Lower leg skin (tissue), 4 donors: ENCODE results near the gene DNMT3A. TPM values are rescaled to one million over a fixed set of nuclear protein-coding genes. Genes with fewer than 3 reads are reported as not detected.

Source experiments
- DNase-seq, 2 donors: peaks; one replicate each; pipeline ENCODE4 v3.0.0-alpha.2; 2019; ENCODE audit warnings: low spot score in 2 of 2
- H3K4me3 ChIP-seq: fragments of 200-600 bp; sonication (generic); 2 replicates; pipeline ENCODE4 v1.5.1; 2017; ENCODE audit warnings: mild to moderate bottlenecking, low read depth; ENCODE audit not compliant: poor library complexity, severe bottlenecking
- CTCF ChIP-seq, 3 donors: fragments of 450-650 bp; IDR thresholded peaks; one replicate each; pipeline ENCODE4 v1.5.1; 2016; ENCODE audit warnings: antibody characterized with exemption in 3 of 3, mild to moderate bottlenecking in 3 of 3, moderate library complexity in 2 of 3
- POLR2A ChIP-seq, 2 donors: fragments of 450-650 bp; IDR thresholded peaks; one replicate each; pipeline ENCODE4 v1.6.1; 2016 to 2017; ENCODE audit warnings: antibody characterized with exemption in 2 of 2, mild to moderate bottlenecking in 1 of 2, moderate library complexity in 1 of 2
- WGBS, 2 donors: methylation state at CpG; one replicate each; pipeline ENCODE4 v1.1.5; 2018; 5-methylcytosine and 5-hydroxymethylcytosine counted together
- intact Hi-C: fragments of 100-400 bp; cut with DNase I; formaldehyde crosslinking; loops from one replicate; pipeline ENCODE4 v1.15.0; 2023; ENCODE audit warnings: low total_unique reads
- total RNA-seq, 4 donors: library from RNA; depleted of rRNA; stranded (reverse); fragments of >200 nt; gene quantifications; one replicate each; pipeline ENCODE4 v1.1.0, GENCODE V29; 2016

The DNMT3A gene
- total RNA-seq, 4 donors from 2014 or later, result 4.3 to 7.4 (median 6.9) TPM

- 51 to 52% methylated on average over 9 of the region's 9 CpGs for WGBS, 2 donors
- DNase-seq, result no peak
- no peak overlapping the region for H3K4me3 ChIP-seq
- TF ChIP-seq CTCF (IDR thresholded peaks at IDR 0.05) (no peak), POLR2A (IDR thresholded peaks at IDR 0.05) (no peak)
- intact Hi-C loops, result no loop called here
These were observed 9.2 kb downstream of the DNMT3A start for GRCh38 chr2:25332571-25332970.

GRCh38 chr2:25331686-25332365, 9.9 kb downstream of the DNMT3A start:
- WGBS, 2 donors, result 79 to 80% methylated on average over 23 of the region's 23 CpGs
- H3K4me3 ChIP-seq, result no peak overlapping the region
- no peak for TF ChIP-seq CTCF (IDR thresholded peaks at IDR 0.05)
- TF ChIP-seq POLR2A (IDR thresholded peaks at IDR 0.05), result no peak
- intact Hi-C loops, result no loop called here
- no peak for DNase-seq

- 91 to 96% methylated on average over 4 of the region's 4 CpGs for WGBS, 2 donors
These were observed 10.8 kb downstream of the DNMT3A start for GRCh38 chr2:25330937-25331336.

GRCh38 chr2:25330273-25330672, 11.5 kb downstream of the DNMT3A start:
- no peak for TF ChIP-seq CTCF (IDR thresholded peaks at IDR 0.05)
- TF ChIP-seq POLR2A (IDR thresholded peaks at IDR 0.05), result no peak
- WGBS, 2 donors, result 57 to 81% methylated on average over 8 to 10 of the region's 10 CpGs
- intact Hi-C loops, result no loop called here

More at GRCh38 chr2:25330937-25331336, 10.8 kb downstream of the DNMT3A start:
- TF ChIP-seq POLR2A (IDR thresholded peaks at IDR 0.05), result no peak
- no peak for TF ChIP-seq CTCF (IDR thresholded peaks at IDR 0.05)
- no peak overlapping the region for H3K4me3 ChIP-seq
- DNase-seq, result no peak
- intact Hi-C loops, result no loop called here

GRCh38 chr2:25328152-25329085, 13.3 kb downstream of the DNMT3A start:
- TF ChIP-seq POLR2A (IDR thresholded peaks at IDR 0.05) (no peak), CTCF (IDR thresholded peaks at IDR 0.05) (no peak)
- intact Hi-C loops, result no loop called here
- no peak for DNase-seq
- WGBS, 2 donors, result 86 to 89% methylated on average over 23 to 27 of the region's 27 CpGs
- H3K4me3 ChIP-seq, result no peak overlapping the region

More at GRCh38 chr2:25330273-25330672, 11.5 kb downstream of the DNMT3A start:
- no peak for DNase-seq
- no peak overlapping the region for H3K4me3 ChIP-seq
